B cell (primary cell): ENCODE data around the gene N4BP2. TPM values are rescaled to one million over a fixed set of nuclear protein-coding genes. Genes with fewer than 3 reads are reported as not detected.

Source experiments
- ATAC-seq: fragments of 200-7000 bp; cut with Tn5 transposase; one replicate; pipeline ENCODE4 v1.10.0; 2021; ENCODE audit warnings: low read depth, mild to moderate bottlenecking, moderate number of reproducible peaks, moderate library complexity
- CTCF ChIA-PET: fragments of 350-600 bp; sonication (Branson Sonifier 250); formaldehyde crosslinking; loops from one replicate; lab custom pipeline; 2021; ENCODE audit warnings: antibody characterized with exemption, inconsistent platforms; lab: Charles Lee
- POLR2A ChIA-PET: fragments of 350-600 bp; sonication (Branson Sonifier 250); formaldehyde crosslinking; loops from one replicate; lab custom pipeline; 2021; ENCODE audit warnings: antibody characterized with exemption; lab: Charles Lee
- DNase-seq: peaks from one replicate; pipeline ENCODE4 v3.0.0; 2013
- H2AFZ ChIP-seq: 2 replicates; pipeline ENCODE4 v1.6.1; 2012; ENCODE audit warnings: mild to moderate bottlenecking, low read depth, low read length; ENCODE audit not compliant: insufficient read depth, poor library complexity, severe bottlenecking
- H3K27ac ChIP-seq, 2 donors: 1 replicate in 1 of 2; 2 replicates in 1 of 2; pipeline ENCODE4 v1.5.1; 2012 to 2013; ENCODE audit warnings: low read length in 2 of 2, mild to moderate bottlenecking in 2 of 2, moderate library complexity in 1 of 2
- H3K27me3 ChIP-seq, 4 experiments: fragments of 200-600 bp in 1 of 4; sonication (generic) in 1 of 4; replicated peaks in 1 of 4; 1 replicate in 2 of 4; 2 replicates in 2 of 4; pipeline versions ENCODE4 v1.6.1 to v1.7.0; 2013 to 2016; ENCODE audit warnings: low read length in 3 of 4, mild to moderate bottlenecking in 2 of 4, mixed read lengths in 1 of 4, moderate library complexity in 1 of 4; ENCODE audit not compliant: insufficient read depth in 4 of 4, control insufficient read depth in 3 of 4; ENCODE audit errors: control extremely low read depth in 1 of 4
- H3K36me3 ChIP-seq, 2 experiments: replicated peaks in 1 of 2; 1 replicate in 1 of 2; 2 replicates in 1 of 2; pipeline versions ENCODE4 v1.6.1 to v1.7.1; 2013; ENCODE audit warnings: low read length in 1 of 2; ENCODE audit not compliant: insufficient read depth in 2 of 2, control insufficient read depth in 1 of 2; ENCODE audit errors: control extremely low read depth in 1 of 2, extremely low read depth in 1 of 2
- H3K4me1 ChIP-seq, 2 donors: fragments of 200-600 bp in 1 of 2; sonication (generic) in 1 of 2; 1 replicate in 1 of 2; 2 replicates in 1 of 2; pipeline versions ENCODE4 v1.5.1 to v1.6.1; 2013 to 2017; ENCODE audit warnings: low read length in 2 of 2; ENCODE audit not compliant: control insufficient read depth in 2 of 2, insufficient read depth in 2 of 2
- H3K4me2 ChIP-seq: replicated peaks from 2 replicates; pipeline ENCODE3; 2012; ENCODE audit warnings: mild to moderate bottlenecking, low read depth, low read length; ENCODE audit not compliant: poor library complexity, severe bottlenecking
- H3K4me3 ChIP-seq, 5 experiments: fragments of 200-600 bp in 1 of 5; sonication (generic) in 1 of 5; 1 replicate in 3 of 5; 2 replicates in 2 of 5; pipeline versions ENCODE4 v1.5.1 to v1.7.0; 2011 to 2016; ENCODE audit warnings: low read length in 4 of 5, mild to moderate bottlenecking in 4 of 5, low read depth in 2 of 5, control low read depth in 1 of 5, moderate library complexity in 1 of 5; ENCODE audit not compliant: insufficient read depth in 1 of 5; ENCODE audit errors: control extremely low read depth in 1 of 5, extremely low read depth in 1 of 5
- H3K79me2 ChIP-seq: fragments of 200-600 bp; sonication (generic); one replicate; pipeline ENCODE4 v1.6.0; 2016; ENCODE audit warnings: low read length; ENCODE audit not compliant: control insufficient read depth, insufficient read depth
- H3K9ac ChIP-seq: fragments of 200-600 bp; sonication (generic); 2 replicates; pipeline ENCODE4 v1.6.1; 2017; ENCODE audit warnings: mild to moderate bottlenecking, low read length, moderate library complexity
- H3K9me3 ChIP-seq, 3 donors: one replicate each; pipeline versions ENCODE4 v1.6.1 to v1.7.1; 2013; ENCODE audit warnings: low read length in 2 of 3; ENCODE audit not compliant: control insufficient read depth in 2 of 3, insufficient read depth in 1 of 3; ENCODE audit errors: control extremely low read depth in 1 of 3
- H4K20me1 ChIP-seq: 2 replicates; pipeline ENCODE4 v1.6.0; 2012; ENCODE audit warnings: mild to moderate bottlenecking, low read length; ENCODE audit not compliant: insufficient read depth, control insufficient read depth, poor library complexity, severe bottlenecking
- H3K27ac Mint-ChIP-seq: one replicate; pipeline ENCODE4 v1.8.0; 2021; ENCODE audit warnings: mixed read lengths
- H3K27me3 Mint-ChIP-seq: one replicate; pipeline ENCODE4 v1.8.0; 2021; ENCODE audit warnings: mixed read lengths
- H3K4me1 Mint-ChIP-seq: one replicate; pipeline ENCODE4 v1.8.0; 2021; ENCODE audit warnings: mixed read lengths
- H3K4me3 Mint-ChIP-seq: one replicate; pipeline ENCODE4 v1.8.0; 2021; ENCODE audit warnings: mixed read lengths
- H3K9me3 Mint-ChIP-seq: one replicate; pipeline ENCODE4 v1.8.0; 2022; ENCODE audit warnings: mixed read lengths; ENCODE audit not compliant: insufficient read depth
- EZH2 ChIP-seq: IDR thresholded peaks from 2 replicates; pipeline ENCODE4 v1.6.1; 2012; ENCODE audit warnings: borderline replicate concordance, low read depth, mild to moderate bottlenecking, moderate library complexity, low read length; ENCODE audit not compliant: insufficient read depth, poor library complexity, severe bottlenecking
- WGBS: methylation state at CpG from one replicate; pipeline ENCODE4 v1.1.5; 2013; ENCODE audit warnings: missing lambda C conversion rate; ENCODE audit not compliant: insufficient coverage; 5-methylcytosine and 5-hydroxymethylcytosine counted together
- intact Hi-C: fragments of 100-400 bp; cut with micrococcal nuclease; formaldehyde crosslinking; loops from one replicate; pipeline ENCODE4 v1.10.0; 2022
- polyA plus RNA-seq: library from polyadenylated mRNA; depleted of rRNA; stranded (reverse); fragments of >200 nt; gene quantifications from 2 replicates; pipeline ENCODE4 v1.2.3, GENCODE V29; 2012
- total RNA-seq, 2 donors: library from RNA; stranded (reverse); fragments of 120-200 nt in 1 of 2; gene quantifications; 1 replicate in 1 of 2; 2 replicates in 1 of 2; pipeline versions ENCODE4 v1.2.3 to v1.2.4, GENCODE V29; 2013 to 2022
- TF ChIP-seq, protein P1 (sequence below): fragments of 200-600 bp; IDR thresholded peaks from one replicate; pipeline ENCODE4 v1.8.0; 2022; ENCODE audit warnings: antibody characterized with exemption, mild to moderate bottlenecking

N4BP2 gene
- total and polyA plus RNA-seq, 2 donors (not counting 1 experiment from before 2014, with no cell fraction given): 2.4 to 12.8 TPM

GRCh38 chr4:40038977-40039376 is 17.7 kb upstream of the N4BP2 start:
- no peak overlapping the region for H3K4me3 ChIP-seq
- H3K9me3 Mint-ChIP-seq: no peaks in the 10 kb centered on the region
- no peak for TF ChIP-seq EZH2
- H3K4me2 ChIP-seq: no peak overlapping the region
- H3K4me3 Mint-ChIP-seq: no peak overlapping the region
- WGBS: 96% methylated on average over 6 of the region's 7 CpGs
- no peaks in the 10 kb centered on the region for H3K36me3 ChIP-seq
- intact Hi-C loops: no loop called here
- H3K9me3 ChIP-seq: peaks cover 0 to 4% (median 0%) of the 10 kb centered on the region in 3 donors
- H3K27ac Mint-ChIP-seq: no peak overlapping the region
- H2AFZ ChIP-seq: no peak overlapping the region
- ChIA-PET POLR2A (interaction anchor here (0.5 kb wide), 1 partner anchor 807 kb away, joined by 5 read pairs; no protein-coding TSS in a partner anchor), CTCF (interaction anchor here (0.7 kb wide), 1 partner anchor 92 kb away, joined by 4 read pairs; no protein-coding TSS in a partner anchor)
- H3K27me3 Mint-ChIP-seq: no peaks in the 10 kb centered on the region
- no peak for ATAC-seq
- no peaks in the 10 kb centered on the region for H4K20me1 ChIP-seq
- H3K9ac ChIP-seq: no peak overlapping the region
- H3K4me1 ChIP-seq: no peaks in the 10 kb centered on the region
- H3K27ac ChIP-seq: no peak overlapping the region
- H3K4me1 Mint-ChIP-seq: no peaks in the 10 kb centered on the region
- no peak for DNase-seq
- H3K27me3 ChIP-seq: no peaks in the 10 kb centered on the region
- no peaks in the 10 kb centered on the region for H3K79me2 ChIP-seq

DNA sequence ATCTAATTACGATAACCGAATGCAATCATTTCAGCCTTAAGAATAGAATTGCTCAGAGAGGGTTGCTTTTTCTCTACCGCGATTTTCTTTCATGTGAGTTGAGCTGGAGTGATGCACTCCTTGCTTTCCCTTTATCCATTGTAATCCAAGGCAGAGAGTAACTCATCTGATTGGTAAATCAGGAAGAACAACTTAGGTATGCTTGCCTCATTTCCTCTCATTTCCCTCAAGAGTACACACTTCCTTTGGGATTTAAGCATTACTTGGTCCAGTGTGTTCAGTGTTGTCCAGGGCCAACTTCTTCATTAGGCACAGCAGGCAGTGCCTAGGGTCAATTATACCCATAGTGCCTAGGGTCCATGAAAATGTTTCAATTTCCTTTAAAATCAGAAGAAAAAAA is 15.7 kb upstream of the N4BP2 start:
- WGBS: no CpG with 5 or more reads among the region's 4 CpGs
- no peak overlapping the region for H3K4me2 ChIP-seq
- ATAC-seq (no peak), DNase-seq (no peak)
- no peaks in the 10 kb centered on the region for H3K4me1 ChIP-seq
- H3K9ac ChIP-seq: no peak overlapping the region
- no peaks in the 10 kb centered on the region for H4K20me1 ChIP-seq
- no peaks in the 10 kb centered on the region for H3K36me3 ChIP-seq
- intact Hi-C loops: no loop called here
- H2AFZ ChIP-seq: no peak overlapping the region
- CTCF ChIA-PET: interaction anchor here (0.6 kb wide), 1 partner anchor 634 kb away, joined by 3 read pairs; no protein-coding TSS in a partner anchor
- Mint-ChIP-seq H3K4me3 (no peak overlapping the region), H3K4me1 (no peaks in the 10 kb centered on the region), H3K27ac (no peak overlapping the region), H3K27me3 (no peaks in the 10 kb centered on the region), H3K9me3 (no peaks in the 10 kb centered on the region)
- no peaks in the 10 kb centered on the region for H3K27me3 ChIP-seq
- H3K79me2 ChIP-seq: no peaks in the 10 kb centered on the region
- TF ChIP-seq EZH2: no peak
- TF ChIP-seq, protein P1, sequence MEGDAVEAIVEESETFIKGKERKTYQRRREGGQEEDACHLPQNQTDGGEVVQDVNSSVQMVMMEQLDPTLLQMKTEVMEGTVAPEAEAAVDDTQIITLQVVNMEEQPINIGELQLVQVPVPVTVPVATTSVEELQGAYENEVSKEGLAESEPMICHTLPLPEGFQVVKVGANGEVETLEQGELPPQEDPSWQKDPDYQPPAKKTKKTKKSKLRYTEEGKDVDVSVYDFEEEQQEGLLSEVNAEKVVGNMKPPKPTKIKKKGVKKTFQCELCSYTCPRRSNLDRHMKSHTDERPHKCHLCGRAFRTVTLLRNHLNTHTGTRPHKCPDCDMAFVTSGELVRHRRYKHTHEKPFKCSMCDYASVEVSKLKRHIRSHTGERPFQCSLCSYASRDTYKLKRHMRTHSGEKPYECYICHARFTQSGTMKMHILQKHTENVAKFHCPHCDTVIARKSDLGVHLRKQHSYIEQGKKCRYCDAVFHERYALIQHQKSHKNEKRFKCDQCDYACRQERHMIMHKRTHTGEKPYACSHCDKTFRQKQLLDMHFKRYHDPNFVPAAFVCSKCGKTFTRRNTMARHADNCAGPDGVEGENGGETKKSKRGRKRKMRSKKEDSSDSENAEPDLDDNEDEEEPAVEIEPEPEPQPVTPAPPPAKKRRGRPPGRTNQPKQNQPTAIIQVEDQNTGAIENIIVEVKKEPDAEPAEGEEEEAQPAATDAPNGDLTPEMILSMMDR: no peak
- peaks cover 0 to 4% (median 0%) of the 10 kb centered on the region in 3 donors for H3K9me3 ChIP-seq
- H3K27ac ChIP-seq: no peak overlapping the region
- no peak overlapping the region for H3K4me3 ChIP-seq
- POLR2A ChIA-PET: interaction anchor here (0.7 kb wide), 1 partner anchor 841 kb away, joined by 3 read pairs; no protein-coding TSS in a partner anchor
